HG03432 (cell line): ENCODE data around the gene MIR17HG.
"Not testable (repeated sequence)": the region's sequence is repeated elsewhere in the genome, so short reads cannot be mapped to it uniquely, and the experiment has no call there.

ENCODE experiments used
- ATAC-seq: cut with Tn5 transposase; IDR thresholded peaks from one replicate; pipeline ENCODE4 v1.9.1; 2021; ENCODE audit warnings: mild to moderate bottlenecking, moderate library complexity; ENCODE audit not compliant: unreplicated experiment

Gene MIR17HG

DNA sequence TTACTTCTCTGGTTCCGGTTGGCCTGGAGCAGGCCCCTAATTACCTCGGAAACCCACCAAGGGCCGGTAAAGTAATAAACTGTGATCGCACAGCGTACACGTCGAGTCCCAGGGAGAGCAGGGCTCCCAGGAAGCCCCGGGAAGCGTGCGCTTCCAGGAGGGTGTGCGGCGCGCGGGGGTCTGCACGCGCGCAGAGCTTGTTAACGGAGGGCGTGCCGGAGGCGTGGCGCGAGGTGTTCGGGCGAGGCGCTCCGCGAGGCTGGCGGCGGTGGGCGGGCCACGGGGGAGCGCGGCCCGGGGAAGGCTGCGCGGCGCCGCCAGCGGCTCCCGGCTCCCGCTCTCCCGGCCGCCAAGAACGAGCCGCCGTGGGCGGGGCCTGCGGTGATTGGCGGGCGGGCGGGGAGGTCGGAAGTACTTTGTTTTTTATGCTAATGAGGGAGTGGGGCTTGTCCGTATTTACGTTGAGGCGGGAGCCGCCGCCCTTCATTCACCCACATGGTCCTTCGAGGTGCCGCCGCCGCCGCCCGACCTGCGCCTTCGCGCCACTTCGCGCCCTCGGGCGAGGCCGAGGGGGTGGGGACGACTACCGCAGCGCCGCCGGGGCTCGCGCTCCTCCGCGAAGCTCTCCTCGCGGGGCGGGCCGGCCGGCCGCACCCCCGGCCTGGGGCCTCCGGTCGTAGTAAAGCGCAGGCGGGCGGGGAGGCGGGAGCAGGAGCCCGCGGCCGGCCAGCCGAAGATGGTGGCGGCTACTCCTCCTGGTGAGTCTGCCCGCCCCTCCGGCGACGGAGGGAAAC, at the start of gene MIR17HG:
MIR17HG (plus strand) TSS at position 486 of the 794 bp plus-strand sequence.
- peak; percentile 67 for ATAC-seq

DNA sequence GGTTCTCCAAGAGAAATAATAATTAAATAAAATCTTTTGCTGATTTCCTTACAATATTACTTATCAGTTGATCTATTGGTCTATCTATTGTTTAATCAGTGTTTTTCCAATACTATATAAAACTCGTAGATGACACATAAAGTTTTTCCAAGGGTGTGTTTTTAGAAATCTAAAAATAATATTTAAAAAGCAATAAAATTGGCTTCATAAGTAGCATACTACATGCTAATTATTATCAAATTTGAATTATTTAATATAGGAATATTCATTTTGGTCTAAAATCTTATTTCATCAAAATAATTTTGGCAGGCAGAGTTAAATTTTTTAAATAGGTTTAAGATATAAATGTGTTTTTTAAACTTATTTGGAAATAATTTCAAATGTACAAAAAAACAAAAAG, 49.4 kb upstream of the MIR17HG start:
- no peak for ATAC-seq

GRCh38 chr13:91302111-91302510, 45.4 kb upstream of the MIR17HG start:
- ATAC-seq: peak; percentile 88

DNA sequence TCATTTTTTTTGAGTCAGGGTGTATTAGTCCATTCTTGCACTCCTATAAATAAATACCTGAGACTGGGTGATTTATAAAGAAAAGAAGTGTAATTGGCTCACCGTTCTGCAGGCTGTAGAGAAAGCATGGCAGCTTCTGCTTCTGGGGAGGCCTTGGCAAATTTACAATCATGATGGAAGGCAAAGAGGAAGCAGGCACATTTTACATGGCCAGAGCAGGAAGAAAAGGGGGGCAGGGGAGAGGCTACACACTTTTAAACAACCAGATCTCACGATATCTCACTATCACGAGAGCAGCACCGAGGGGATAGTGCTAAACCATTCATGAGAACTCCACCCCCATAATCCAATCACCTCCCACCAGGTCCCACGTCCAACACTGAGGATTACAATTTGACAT, 44.5 kb upstream of the MIR17HG start:
- ATAC-seq: no peak

DNA sequence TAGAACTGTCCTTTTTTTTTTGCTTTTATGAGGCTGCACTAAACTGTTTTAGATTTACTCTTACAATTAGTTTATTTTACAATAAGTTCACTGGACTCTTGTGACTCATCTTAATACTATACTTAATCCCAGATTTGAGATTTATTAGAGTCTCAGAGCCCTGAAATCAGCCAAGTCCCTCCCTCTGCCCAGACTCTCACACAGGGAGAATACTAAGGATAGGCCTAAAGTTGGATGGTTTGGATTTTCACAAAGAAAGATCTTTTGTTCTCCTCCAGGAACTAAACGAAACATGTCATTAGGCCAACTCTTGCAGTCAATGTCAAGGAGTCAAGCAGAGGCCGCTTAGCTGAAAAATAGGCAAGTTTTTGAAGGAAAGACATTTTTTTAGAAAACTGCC, 42.7 kb upstream of the MIR17HG start:
- ATAC-seq: no peak

GRCh38 chr13:91305652-91306051, 41.8 kb upstream of the MIR17HG start:
- no peak for ATAC-seq

DNA sequence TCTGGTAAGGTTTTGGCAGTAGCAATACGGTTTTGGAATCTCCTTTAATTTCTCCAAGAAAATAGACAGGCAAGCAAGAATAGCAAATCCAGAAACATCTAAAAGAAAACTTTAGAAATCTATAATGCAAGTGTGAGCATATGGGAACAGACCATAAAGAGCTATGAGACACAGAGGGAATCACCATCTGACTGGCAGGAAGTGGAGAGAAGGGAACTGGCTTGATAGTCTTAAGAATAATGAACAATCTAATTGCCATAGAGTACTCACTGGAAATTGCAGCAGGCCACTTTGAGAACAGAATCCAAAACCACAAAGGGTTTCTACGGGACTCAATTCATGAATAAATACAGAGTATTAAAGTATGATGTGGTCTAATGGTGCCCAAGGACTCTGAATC, 39.6 kb upstream of the MIR17HG start:
- ATAC-seq: no peak

DNA sequence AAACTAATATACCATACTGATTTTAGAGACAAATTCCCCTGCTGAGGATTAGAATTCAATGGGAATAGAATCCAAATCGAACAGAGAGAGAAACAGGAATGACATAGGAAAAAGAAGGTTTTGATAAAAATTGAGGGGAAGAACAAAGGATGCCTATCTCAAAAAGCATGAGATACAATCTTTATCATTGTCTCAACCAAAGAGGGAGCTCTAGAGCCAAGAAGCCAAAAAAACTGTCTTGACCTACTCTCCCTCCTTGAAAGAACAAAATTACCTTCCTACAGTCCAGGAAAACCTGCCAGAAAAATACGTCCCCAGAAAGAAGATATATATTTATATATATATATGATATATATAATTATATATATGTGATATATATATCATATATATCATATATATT, 39.2 kb upstream of the MIR17HG start:
- ATAC-seq: no peak

GRCh38 chr13:91311491-91311890, 36.0 kb upstream of the MIR17HG start:
- no peak for ATAC-seq

DNA sequence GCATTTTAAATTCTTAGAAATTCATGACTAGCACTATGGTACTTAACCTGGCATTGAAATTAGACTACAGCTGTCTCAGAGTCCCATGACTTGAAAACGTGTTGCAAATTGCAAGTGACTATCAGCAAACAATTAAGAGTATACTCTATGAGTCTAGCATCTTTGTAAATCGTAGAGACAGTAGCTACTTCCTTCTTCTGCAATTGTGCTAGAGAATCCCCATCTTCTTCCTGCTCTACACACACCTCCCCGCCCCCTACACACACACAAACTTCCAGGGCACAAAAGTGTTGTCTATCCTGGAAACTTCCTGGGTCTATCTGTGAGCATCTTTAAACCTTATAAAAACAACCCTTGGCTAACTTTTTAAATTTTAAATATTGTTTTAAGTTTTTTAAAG, 35.2 kb upstream of the MIR17HG start:
- ATAC-seq: no peak

GRCh38 chr13:91313103-91313502, 34.4 kb upstream of the MIR17HG start:
- peak; percentile 86 for ATAC-seq

- peak; percentile 73 for ATAC-seq
Measured at GRCh38 chr13:91313581-91313980, 33.9 kb upstream of the MIR17HG start.

DNA sequence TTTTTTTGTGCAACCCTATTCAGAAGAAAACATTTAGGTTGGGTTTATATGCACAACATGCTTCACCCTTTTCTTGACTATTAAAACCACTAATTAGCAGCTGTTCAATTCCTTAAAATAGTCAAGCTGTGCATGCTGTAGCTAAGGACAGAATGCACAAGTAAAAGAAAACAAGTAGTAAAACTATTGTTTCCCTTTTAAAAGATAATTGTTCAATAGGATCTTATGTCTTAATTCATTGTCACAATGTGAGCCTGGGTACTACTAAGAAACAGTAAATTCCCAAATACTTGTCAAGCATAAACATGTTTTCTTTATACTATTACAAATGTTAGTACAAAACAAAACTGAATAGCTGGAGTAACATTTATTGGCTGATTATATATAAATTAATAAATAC, 32.6 kb upstream of the MIR17HG start:
- ATAC-seq: no peak

DNA sequence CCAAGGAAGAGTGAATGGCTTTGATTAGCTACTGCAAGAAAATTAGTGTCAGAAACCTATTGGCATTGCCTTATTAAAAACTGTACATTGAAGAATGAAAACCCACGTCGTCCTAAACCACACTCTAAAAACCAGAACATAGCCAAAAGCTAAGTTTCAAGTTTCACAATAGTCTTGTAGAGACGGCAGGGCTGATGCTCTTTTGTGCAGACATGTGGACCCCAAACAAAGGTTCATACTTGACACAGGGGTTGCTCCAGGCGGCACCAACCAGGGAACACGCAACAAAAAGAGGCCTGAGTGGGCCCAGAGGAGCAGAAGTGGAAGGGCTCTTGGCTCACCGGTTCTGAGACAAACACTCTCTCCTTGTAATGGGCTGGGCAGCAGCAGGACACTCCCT, 28.6 kb upstream of the MIR17HG start:
- ATAC-seq: peak; percentile 56

- ATAC-seq: no peak
Measured at GRCh38 chr13:91319996-91320395, 27.5 kb upstream of the MIR17HG start.

- not testable (repeated sequence) for ATAC-seq
Measured at GRCh38 chr13:91320990-91321389, 26.5 kb upstream of the MIR17HG start.

DNA sequence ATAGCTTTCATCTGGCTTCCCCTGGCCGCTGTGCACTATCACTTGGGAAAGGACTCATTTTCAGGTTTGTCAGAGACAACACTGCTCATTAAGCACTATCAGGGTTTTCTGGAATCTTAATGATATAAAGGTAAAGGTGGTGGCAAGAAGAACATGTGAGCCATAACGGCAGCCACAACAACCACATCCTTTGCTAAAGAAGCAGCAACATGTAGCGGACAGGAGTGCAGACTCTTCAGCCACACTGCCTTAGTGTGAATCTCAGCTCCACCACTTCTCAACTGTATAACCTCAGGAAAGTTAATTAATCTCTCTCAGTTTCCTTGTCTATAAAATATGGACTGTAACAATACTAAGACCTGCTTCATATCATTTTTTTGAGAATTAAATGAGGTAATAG, 24.1 kb upstream of the MIR17HG start:
- ATAC-seq: no peak

GRCh38 chr13:91326146-91326545, 21.3 kb upstream of the MIR17HG start:
- no peak for ATAC-seq

- ATAC-seq: no peak
Measured at GRCh38 chr13:91328726-91329125, 18.8 kb upstream of the MIR17HG start.

DNA sequence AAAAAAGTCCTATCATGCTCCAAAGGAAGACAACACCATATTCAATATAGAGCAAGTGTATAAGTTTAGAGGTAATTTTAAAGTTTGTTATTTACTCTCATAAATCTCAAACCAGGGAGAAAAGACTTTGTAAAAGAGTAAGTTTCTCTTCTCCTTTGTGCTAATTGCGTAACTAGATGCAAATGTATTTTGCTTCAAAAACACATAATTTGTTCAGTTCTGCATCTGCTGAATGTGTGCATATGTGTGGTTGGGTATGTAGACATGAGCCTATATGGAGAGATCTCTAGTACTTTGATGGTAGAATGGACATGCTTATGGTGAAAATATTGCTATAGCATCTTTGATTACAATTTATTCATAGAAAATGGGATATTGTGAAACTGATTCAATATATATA, 17.8 kb upstream of the MIR17HG start:
- no peak for ATAC-seq

DNA sequence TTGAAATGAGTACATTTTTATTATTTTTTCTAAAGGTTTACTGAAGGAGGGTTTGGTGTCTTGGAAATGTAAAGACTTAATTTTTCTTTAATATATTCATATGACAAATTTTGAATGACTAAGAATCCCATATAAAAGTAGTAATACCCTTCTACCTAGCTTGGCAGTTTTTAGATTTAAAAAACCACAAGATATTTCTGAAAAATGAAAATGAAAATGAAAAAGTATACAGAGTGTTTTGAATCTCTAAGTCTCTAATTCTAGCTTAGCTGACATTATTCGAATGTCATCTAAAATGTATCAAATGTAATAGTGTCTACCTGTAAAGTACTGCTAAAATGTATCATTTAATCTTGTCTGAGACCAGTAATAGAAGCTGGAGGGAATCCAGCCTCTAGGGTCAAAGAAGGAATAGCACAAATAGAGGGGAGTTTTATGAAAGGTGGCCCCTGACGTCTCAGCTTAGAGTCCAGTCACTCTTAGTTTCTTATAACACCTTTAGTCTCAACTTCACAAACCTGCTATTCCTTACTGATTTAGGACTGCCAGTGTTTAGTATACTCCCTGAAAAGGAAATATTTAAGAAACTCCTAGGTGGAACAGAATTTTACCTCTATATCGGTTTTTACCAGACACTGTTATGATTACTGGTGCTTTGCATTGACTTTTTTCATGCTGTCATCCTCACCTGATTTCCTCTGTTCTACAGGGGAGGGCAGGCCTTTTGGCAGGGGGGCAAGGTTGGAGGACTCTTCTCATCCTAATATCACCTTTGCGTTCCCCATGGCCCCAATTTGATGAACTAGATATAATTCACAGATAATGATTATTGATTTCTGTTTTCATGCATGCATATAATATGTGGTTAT, 16.2 kb upstream of the MIR17HG start:
- ATAC-seq: peak; percentile 86

GRCh38 chr13:91346062-91346461, 1.4 kb upstream of the MIR17HG start:
- ATAC-seq: no peak
